ENCODE results near the gene CDC20B.

The CDC20B gene

DNA sequence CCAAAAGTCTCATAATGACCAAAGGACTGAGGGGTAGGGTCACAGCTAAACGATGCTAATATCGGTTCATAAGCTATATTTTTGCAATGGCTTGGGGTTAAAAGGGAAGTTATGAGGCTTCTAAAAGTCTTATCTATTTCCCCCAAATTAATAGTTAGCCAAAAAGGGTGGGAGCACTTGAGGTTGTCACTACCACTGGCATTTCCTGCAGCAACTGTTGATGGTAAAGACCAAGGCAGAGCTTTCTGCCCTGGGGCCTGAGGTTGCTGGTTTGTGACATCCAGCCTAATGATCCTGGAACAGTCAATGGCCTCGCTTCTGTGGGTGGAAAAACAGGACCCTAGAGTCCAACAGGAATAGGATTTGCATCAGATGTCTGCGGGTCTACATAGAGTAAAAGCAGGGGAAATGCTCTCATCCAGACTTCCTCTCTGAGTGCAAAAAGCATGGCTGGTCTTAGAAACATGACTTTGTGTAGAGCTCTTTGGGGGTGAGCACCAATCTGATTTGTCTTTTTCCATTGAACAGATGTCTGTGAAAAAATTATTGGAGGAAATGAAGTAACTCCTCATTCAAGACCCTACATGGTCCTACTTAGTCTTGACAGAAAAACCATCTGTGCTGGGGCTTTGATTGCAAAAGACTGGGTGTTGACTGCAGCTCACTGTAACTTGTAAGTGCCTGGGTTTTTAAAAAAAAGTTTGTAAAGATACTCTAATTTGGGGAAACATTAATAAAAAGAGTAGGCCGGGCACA lies 67.9 kb downstream of the CDC20B start:
- no peak overlapping the region for H2AK5ac ChIP-seq (ENCODE audit: low read length)
- WGBS (ENCODE audit: extremely low coverage, insufficient coverage, insufficient read length), result no CpG with 5 or more reads among the region's 5 CpGs
- H3K18ac ChIP-seq (ENCODE audit: low read length), result no peak overlapping the region
- no peaks in the 10 kb centered on the region for H3K79me1 ChIP-seq (ENCODE audit: low read length)
- H3K27me3 ChIP-seq (ENCODE audit: insufficient read depth, low read length), result no peaks in the 10 kb centered on the region
- no peaks in the 10 kb centered on the region for H3K9me3 ChIP-seq (ENCODE audit: insufficient read depth, low read depth, low read length)
- H2BK120ac ChIP-seq (ENCODE audit: insufficient read depth, low read length, poor library complexity), result no peak overlapping the region
- H2AFZ ChIP-seq (ENCODE audit: insufficient read depth, low read length, poor library complexity), result no peak overlapping the region
- no peak overlapping the region for H3K23ac ChIP-seq (ENCODE audit: low read length)
- no peak overlapping the region for H2BK5ac ChIP-seq (ENCODE audit: low read depth, low read length, poor library complexity)
- no peak overlapping the region for H3K9ac ChIP-seq (ENCODE audit: low read length)
- no peak for DNase-seq
- H3K4ac ChIP-seq (ENCODE audit: low read depth, low read length), result no peak overlapping the region
- H4K91ac ChIP-seq (ENCODE audit: low read depth, low read length), result no peak overlapping the region
- H3K79me2 ChIP-seq (ENCODE audit: control insufficient read depth, insufficient read depth, low read length, poor library complexity), result no peaks in the 10 kb centered on the region
- H3K14ac ChIP-seq (ENCODE audit: low read length), result no peak overlapping the region
- no peaks in the 10 kb centered on the region for H3K36me3 ChIP-seq (ENCODE audit: control insufficient read depth in 1 of 2, insufficient read depth in 2 of 2, low read length in 2 of 2)
- no peak overlapping the region for H3K4me3 ChIP-seq (ENCODE audit: low read depth, low read length)
- H3K4me1 ChIP-seq (ENCODE audit: control insufficient read depth in 1 of 2, insufficient read depth in 2 of 2, low read length in 2 of 2), result no peaks in the 10 kb centered on the region
- no peak overlapping the region for H4K12ac ChIP-seq (ENCODE audit: low read depth, low read length)
- no peak overlapping the region for H3K27ac ChIP-seq (ENCODE audit: low read depth, low read length)
- H4K8ac ChIP-seq (ENCODE audit: low read depth, low read length), result no peak overlapping the region
- H3K4me2 ChIP-seq (ENCODE audit: low read length), result no peak overlapping the region
- H2BK12ac ChIP-seq (ENCODE audit: low read length), result no peak overlapping the region

DNA sequence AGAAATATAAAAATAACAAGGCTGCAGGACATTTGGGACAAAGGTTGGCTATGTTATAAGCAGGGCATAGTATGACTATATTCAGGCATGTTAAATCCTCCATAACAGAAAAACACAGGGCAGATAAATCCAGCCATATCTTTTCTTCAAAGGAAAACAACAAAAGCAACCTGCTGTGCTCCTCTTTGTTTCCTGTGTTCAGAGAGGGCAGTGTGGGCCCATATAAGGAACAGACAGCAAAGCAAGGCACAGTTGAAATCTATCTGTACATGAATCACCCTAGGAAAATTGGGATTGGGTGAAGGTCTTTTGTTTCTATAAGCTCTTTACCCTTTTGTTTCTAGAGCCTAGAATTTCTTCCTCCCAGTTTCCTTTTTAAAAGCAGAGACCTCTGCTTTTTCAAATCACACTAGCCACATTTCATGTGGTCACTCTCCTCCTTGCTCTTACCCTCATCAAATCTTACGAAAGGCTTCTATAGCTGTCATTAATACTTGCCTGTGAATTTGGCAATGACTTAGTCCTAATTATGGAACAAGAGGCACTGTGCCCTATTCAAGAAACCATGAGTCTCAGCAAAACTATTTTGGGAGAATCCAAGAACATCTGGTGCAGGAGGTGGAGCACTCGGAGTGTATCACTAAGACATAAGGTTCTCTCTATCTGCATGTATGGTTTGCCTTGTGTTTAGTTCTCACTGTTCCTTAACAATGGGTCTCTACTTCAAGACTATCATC lies 68.8 kb downstream of the CDC20B start:
- Histone ChIP-seq H3K4me1 (ENCODE audit: control insufficient read depth in 1 of 2, insufficient read depth in 2 of 2, low read length in 2 of 2) (no peaks in the 10 kb centered on the region), H2AK5ac (ENCODE audit: low read length) (no peak overlapping the region), H2BK5ac (ENCODE audit: low read depth, low read length, poor library complexity) (no peak overlapping the region), H3K9me3 (ENCODE audit: insufficient read depth, low read depth, low read length) (no peaks in the 10 kb centered on the region), H3K79me1 (ENCODE audit: low read length) (no peaks in the 10 kb centered on the region), H2BK12ac (ENCODE audit: low read length) (no peak overlapping the region), H3K9ac (ENCODE audit: low read length) (no peak overlapping the region), H3K27ac (ENCODE audit: low read depth, low read length) (no peak overlapping the region), H3K18ac (ENCODE audit: low read length) (no peak overlapping the region), H3K4me3 (ENCODE audit: low read depth, low read length) (no peak overlapping the region), H2BK120ac (ENCODE audit: insufficient read depth, low read length, poor library complexity) (no peak overlapping the region), H2AFZ (ENCODE audit: insufficient read depth, low read length, poor library complexity) (no peak overlapping the region), H4K12ac (ENCODE audit: low read depth, low read length) (no peak overlapping the region), H3K23ac (ENCODE audit: low read length) (no peak overlapping the region), H3K27me3 (ENCODE audit: insufficient read depth, low read length) (no peaks in the 10 kb centered on the region), H3K14ac (ENCODE audit: low read length) (no peak overlapping the region), H3K4ac (ENCODE audit: low read depth, low read length) (no peak overlapping the region), H4K8ac (ENCODE audit: low read depth, low read length) (no peak overlapping the region), H3K4me2 (ENCODE audit: low read length) (no peak overlapping the region), H4K91ac (ENCODE audit: low read depth, low read length) (no peak overlapping the region), H3K79me2 (ENCODE audit: control insufficient read depth, insufficient read depth, low read length, poor library complexity) (no peaks in the 10 kb centered on the region), H3K36me3 (ENCODE audit: control insufficient read depth in 1 of 2, insufficient read depth in 2 of 2, low read length in 2 of 2) (no peaks in the 10 kb centered on the region)
- no CpG with 5 or more reads among the region's 2 CpGs for WGBS (ENCODE audit: extremely low coverage, insufficient coverage, insufficient read length)
- DNase-seq, result no peak

GRCh38 chr5:55102348-55102747 lies 70.6 kb downstream of the CDC20B start, which contains the start of gene GZMA:
TSS of gene GZMA (plus strand) at chr5:55102646. CDS start at chr5:55102683, 37 bp downstream.
- WGBS (ENCODE audit: extremely low coverage, insufficient coverage, insufficient read length), result no CpG with 5 or more reads among the region's 3 CpGs
- H2BK12ac ChIP-seq (ENCODE audit: low read length), result no peak within 1 kb of the TSS
- H3K79me1 ChIP-seq (ENCODE audit: low read length), result no peaks in the 10 kb centered on the region
- no peak within 1 kb of the TSS for H3K27ac ChIP-seq (ENCODE audit: low read depth, low read length)
- no peaks in the 10 kb centered on the region for H3K4me1 ChIP-seq (ENCODE audit: control insufficient read depth in 1 of 2, insufficient read depth in 2 of 2, low read length in 2 of 2)
- H3K4me3 ChIP-seq (ENCODE audit: low read depth, low read length), result no peak within 1 kb of the TSS
- H3K9ac ChIP-seq (ENCODE audit: low read length), result no peak within 1 kb of the TSS
- no peak within 1 kb of the TSS for H2BK120ac ChIP-seq (ENCODE audit: insufficient read depth, low read length, poor library complexity)
- H4K91ac ChIP-seq (ENCODE audit: low read depth, low read length), result no peak within 1 kb of the TSS
- H3K9me3 ChIP-seq (ENCODE audit: insufficient read depth, low read depth, low read length), result no peaks in the 10 kb centered on the region
- H3K79me2 ChIP-seq (ENCODE audit: control insufficient read depth, insufficient read depth, low read length, poor library complexity), result no peaks in the 10 kb centered on the region
- H3K36me3 ChIP-seq (ENCODE audit: control insufficient read depth in 1 of 2, insufficient read depth in 2 of 2, low read length in 2 of 2), result no peaks in the 10 kb centered on the region
- H2AFZ ChIP-seq (ENCODE audit: insufficient read depth, low read length, poor library complexity), result no peak within 1 kb of the TSS
- no peak within 1 kb of the TSS for H3K4me2 ChIP-seq (ENCODE audit: low read length)
- DNase-seq, result no peak
- no peak within 1 kb of the TSS for H3K23ac ChIP-seq (ENCODE audit: low read length)
- H3K4ac ChIP-seq (ENCODE audit: low read depth, low read length), result no peak within 1 kb of the TSS
- no peak within 1 kb of the TSS for H2AK5ac ChIP-seq (ENCODE audit: low read length)
- no peak within 1 kb of the TSS for H3K14ac ChIP-seq (ENCODE audit: low read length)
- no peak within 1 kb of the TSS for H4K12ac ChIP-seq (ENCODE audit: low read depth, low read length)
- no peaks in the 10 kb centered on the region for H3K27me3 ChIP-seq (ENCODE audit: insufficient read depth, low read length)
- H2BK5ac ChIP-seq (ENCODE audit: low read depth, low read length, poor library complexity), result no peak within 1 kb of the TSS
- no peak within 1 kb of the TSS for H3K18ac ChIP-seq (ENCODE audit: low read length)
- H4K8ac ChIP-seq (ENCODE audit: low read depth, low read length), result no peak within 1 kb of the TSS

- Histone ChIP-seq H2BK5ac (ENCODE audit: low read depth, low read length, poor library complexity) (no peak overlapping the region), H2AFZ (ENCODE audit: insufficient read depth, low read length, poor library complexity) (no peak overlapping the region), H2BK120ac (ENCODE audit: insufficient read depth, low read length, poor library complexity) (no peak overlapping the region), H2AK5ac (ENCODE audit: low read length) (no peak overlapping the region), H4K8ac (ENCODE audit: low read depth, low read length) (no peak overlapping the region), H3K36me3 (ENCODE audit: control insufficient read depth in 1 of 2, insufficient read depth in 2 of 2, low read length in 2 of 2) (no peaks in the 10 kb centered on the region), H3K9me3 (ENCODE audit: insufficient read depth, low read depth, low read length) (peaks cover under 1% of the 10 kb centered on the region), H3K79me1 (ENCODE audit: low read length) (no peaks in the 10 kb centered on the region), H3K23ac (ENCODE audit: low read length) (no peak overlapping the region), H3K9ac (ENCODE audit: low read length) (no peak overlapping the region), H3K18ac (ENCODE audit: low read length) (no peak overlapping the region), H2BK12ac (ENCODE audit: low read length) (no peak overlapping the region), H3K27ac (ENCODE audit: low read depth, low read length) (no peak overlapping the region), H4K12ac (ENCODE audit: low read depth, low read length) (no peak overlapping the region), H3K4me2 (ENCODE audit: low read length) (no peak overlapping the region), H3K4me1 (ENCODE audit: control insufficient read depth in 1 of 2, insufficient read depth in 2 of 2, low read length in 2 of 2) (no peaks in the 10 kb centered on the region), H3K27me3 (ENCODE audit: insufficient read depth, low read length) (no peaks in the 10 kb centered on the region), H3K14ac (ENCODE audit: low read length) (no peak overlapping the region), H3K4ac (ENCODE audit: low read depth, low read length) (no peak overlapping the region), H3K79me2 (ENCODE audit: control insufficient read depth, insufficient read depth, low read length, poor library complexity) (no peaks in the 10 kb centered on the region), H3K4me3 (ENCODE audit: low read depth, low read length) (no peak overlapping the region), H4K91ac (ENCODE audit: low read depth, low read length) (no peak overlapping the region)
- no CpG with 5 or more reads among the region's 5 CpGs for WGBS (ENCODE audit: extremely low coverage, insufficient coverage, insufficient read length)
- DNase-seq, result no peak
Observed at GRCh38 chr5:55101556-55102276, 71.3 kb downstream of the CDC20B start.
